GM12801 (cell line): ENCODE results near the gene FRYL.

Experiments used
- TF ChIP-seq, protein P1 (sequence below): IDR thresholded peaks from one replicate; pipeline ENCODE4 v1.5.1; 2011; ENCODE audit warnings: control low read depth; ENCODE audit not compliant: insufficient read length; ENCODE audit errors: extremely low read depth

The FRYL gene

DNA sequence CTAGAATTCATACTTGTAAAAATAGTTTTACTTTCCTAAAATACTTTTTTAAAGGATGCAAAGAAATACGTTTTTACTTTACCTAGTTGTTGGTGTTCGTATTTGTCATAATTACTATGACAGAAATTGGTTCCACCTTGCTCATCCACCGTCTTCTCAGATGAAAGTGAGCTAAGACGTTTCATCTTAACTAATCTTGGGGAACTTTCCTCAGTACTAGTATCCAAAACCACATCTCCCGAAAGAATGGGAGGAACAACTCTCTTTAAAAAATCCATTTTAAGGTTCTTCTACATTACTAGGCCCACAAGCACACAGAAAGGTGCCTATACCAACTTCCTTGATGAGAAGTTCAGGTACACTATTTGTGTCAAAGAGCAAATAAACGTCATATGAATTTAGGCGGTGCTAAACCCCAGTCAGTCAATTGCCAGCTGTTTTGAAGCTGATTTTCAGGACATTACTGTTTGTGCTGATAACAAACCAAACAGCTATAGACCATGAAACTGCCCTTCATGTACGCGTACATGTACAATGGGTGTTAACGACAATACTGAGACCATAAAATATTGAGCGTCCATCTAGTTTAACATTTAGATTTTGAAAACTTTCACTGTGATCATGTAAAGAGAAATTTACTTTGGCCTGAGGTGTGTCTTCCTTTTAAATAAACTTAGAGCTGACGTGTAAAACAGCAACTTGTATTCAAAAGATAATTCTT is 99.1 kb downstream of the FRYL start:
- TF ChIP-seq, protein P1, sequence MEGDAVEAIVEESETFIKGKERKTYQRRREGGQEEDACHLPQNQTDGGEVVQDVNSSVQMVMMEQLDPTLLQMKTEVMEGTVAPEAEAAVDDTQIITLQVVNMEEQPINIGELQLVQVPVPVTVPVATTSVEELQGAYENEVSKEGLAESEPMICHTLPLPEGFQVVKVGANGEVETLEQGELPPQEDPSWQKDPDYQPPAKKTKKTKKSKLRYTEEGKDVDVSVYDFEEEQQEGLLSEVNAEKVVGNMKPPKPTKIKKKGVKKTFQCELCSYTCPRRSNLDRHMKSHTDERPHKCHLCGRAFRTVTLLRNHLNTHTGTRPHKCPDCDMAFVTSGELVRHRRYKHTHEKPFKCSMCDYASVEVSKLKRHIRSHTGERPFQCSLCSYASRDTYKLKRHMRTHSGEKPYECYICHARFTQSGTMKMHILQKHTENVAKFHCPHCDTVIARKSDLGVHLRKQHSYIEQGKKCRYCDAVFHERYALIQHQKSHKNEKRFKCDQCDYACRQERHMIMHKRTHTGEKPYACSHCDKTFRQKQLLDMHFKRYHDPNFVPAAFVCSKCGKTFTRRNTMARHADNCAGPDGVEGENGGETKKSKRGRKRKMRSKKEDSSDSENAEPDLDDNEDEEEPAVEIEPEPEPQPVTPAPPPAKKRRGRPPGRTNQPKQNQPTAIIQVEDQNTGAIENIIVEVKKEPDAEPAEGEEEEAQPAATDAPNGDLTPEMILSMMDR = no peak

DNA sequence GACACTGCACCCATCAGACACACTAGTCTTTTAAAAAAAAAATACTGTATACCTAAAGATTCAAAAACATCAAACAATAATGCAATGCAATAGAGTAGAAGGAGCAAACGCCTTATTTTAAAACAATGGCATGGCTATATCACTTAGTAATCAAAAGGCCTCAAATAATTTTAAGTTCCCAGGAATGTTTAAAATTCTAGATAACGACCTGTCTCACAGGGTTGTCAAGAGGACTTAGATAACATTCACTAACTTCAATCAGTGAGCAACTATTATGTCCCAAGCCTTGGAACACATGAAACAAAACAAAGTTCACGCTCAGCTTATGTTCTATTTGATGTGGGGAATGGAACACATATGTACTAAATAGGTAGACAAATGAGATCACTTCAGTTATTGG is 106.5 kb downstream of the FRYL start:
- TF ChIP-seq, protein P1 = no peak

DNA sequence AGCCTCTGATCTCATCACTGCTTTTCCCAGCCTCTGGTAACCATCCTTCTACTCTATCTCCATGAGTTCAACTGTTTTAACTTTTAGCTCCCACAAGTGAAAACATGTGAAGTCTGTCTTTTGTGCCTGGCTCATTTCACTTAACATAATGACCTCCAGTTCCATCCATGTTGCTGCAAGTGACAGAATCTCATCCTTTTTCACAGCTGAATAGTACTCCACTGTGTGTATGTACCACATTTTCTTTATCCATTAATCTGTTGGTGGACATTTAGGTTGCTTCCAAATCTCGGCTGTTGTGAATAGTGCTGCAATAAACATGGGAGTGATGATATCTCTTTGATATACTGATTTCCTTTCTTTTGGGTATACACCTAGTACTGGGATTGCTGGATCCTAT is 109.5 kb downstream of the FRYL start:
- TF ChIP-seq, protein P1 = no peak

DNA sequence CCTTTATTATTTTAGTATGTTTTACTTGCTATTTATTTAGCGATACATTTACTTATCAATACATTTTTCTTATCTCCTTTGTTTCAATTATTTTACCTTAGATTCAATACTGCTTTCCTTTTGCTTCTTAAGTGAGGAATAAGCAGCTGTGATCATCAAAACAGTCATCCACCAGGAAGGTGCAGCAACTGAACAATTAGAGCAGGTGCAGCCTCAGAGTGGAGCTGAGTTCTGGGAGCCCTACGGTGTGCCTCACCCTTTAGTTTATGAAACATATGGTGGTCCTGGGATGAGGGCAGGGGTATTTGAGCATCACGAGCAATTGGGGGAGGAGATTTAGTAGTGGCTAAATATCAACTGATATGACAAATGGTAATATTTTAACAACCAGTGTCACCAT is 111.0 kb downstream of the FRYL start:
- TF ChIP-seq, protein P1 = no peak

DNA sequence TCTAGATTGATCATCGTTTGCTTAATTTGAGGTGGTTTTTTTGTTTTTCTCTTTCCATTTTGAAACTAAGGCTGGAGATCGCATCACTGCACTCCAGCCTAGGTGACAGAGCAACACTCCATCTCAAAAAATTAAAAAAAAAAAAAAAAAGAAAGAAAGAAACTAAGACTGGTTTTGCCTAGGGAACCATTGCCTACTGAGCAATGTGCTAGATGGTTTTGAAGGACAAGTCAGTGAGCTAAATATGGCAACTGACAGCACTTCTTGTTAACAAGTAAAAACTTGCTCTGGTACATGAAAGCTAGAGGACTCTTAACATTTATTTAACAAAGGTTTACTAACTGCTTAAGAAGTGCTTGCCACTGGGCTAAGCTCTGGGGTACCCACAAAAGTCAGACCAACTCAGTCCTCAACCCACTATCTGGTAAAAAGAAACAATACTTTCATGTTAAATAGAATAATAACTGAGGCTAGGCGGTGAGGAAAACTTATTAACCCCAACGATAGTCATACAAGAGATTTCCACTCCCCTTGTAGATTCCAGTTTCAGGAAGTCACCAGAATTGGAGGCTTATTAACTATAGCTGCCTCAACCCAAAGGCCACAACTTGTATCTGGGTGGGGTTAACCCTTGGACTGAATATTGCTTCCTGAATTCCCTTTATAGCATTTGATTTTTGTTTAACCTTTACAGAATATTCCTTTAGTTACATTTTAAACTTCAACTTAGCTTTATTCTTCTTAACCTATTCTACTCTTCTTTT is 111.6 kb downstream of the FRYL start:
- TF ChIP-seq, protein P1 = no peak

DNA sequence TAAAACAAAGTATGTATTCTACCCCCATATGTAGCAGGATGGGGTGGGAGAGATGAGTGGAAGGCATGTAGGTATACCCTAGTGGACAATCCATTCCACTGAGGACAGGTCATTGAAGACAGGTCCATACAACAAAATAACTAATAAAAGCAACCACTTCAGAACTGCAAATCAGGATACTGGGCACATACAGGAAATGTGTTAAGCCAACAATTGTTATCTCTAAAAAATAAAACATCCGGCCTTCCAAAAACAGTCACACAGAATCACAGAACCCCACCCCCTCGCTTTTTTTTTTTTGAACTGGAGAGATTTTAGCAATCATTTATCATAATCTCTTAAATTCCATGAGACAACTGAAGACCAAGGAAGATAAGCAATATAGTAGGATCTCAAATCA is 112.9 kb downstream of the FRYL start:
- TF ChIP-seq, protein P1 = no peak

DNA sequence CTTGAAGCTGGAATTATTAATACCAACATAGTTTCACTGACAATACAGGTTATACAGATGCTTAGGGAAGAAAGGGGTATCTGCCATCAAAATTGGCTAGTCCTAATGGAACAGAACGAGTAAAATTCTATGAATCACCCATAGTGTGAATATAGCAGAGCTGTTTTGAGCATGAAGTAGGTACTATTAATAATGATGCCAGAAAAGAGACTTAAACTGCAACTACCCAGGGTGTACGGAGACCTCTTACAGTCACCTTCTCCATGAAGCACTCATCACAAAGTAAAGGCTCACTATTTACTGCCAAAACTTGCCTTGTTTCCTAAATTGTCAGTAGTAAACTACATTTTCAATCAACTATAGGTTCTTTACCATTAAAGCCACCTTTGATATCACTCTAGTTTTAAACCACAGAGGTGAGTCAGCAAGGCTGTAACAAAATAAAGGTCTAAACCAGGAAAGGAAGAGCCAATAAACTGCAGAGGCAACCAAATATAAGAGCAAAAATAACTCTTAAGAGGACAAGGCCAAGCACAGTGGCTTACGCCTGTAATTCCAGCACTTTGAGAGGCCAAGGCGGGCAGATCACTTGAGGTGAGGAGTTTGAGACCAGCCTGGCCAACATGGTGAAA is 114.4 kb downstream of the FRYL start:
- TF ChIP-seq, protein P1 = no peak
